ENCODE results near the gene MAP1B. TPM values are rescaled to one million over a fixed set of nuclear protein-coding genes. Genes with fewer than 3 reads are reported as not detected.

The MAP1B gene
- total and polyA plus RNA-seq, 9 of the 15 experiments (the other 6 are each of a cell fraction or from before 2014, with no cell fraction given), result 5.2 to 66.1 (median 17.3) TPM

- TF ChIP-seq ZBTB40 (IDR thresholded peaks at IDR 0.05), result peak; percentile 66
- TF ChIP-seq ZBTB40 (CRISPR knock-in tag; IDR thresholded peaks at IDR 0.05), result no peak
- TF ChIP-seq MLLT1 (IDR thresholded peaks at IDR 0.05), result no peak
- no peak for TF ChIP-seq NR0B1 (IDR thresholded peaks at IDR 0.05; ENCODE audit: partially characterized antibody)
- peak; percentile 4; the same call in 1 of the 2 replicates for TF ChIP-seq MAX (CRISPR knock-in tag; IDR thresholded peaks at IDR 0.05)
- no peak for TF ChIP-seq ELF4 (CRISPR knock-in tag; IDR thresholded peaks at IDR 0.05)
- no peak for TF ChIP-seq USF1 (CRISPR knock-in tag; IDR thresholded peaks at IDR 0.05)
- TF ChIP-seq HEY1 (CRISPR knock-in tag; IDR thresholded peaks at IDR 0.05; ENCODE audit: borderline replicate concordance), result no peak
- TF ChIP-seq TFAM (CRISPR knock-in tag; conservative IDR thresholded peaks at IDR 0.05), result no peak
- TF ChIP-seq MYNN (IDR thresholded peaks at IDR 0.05), result no peak
- TF ChIP-seq MYNN (CRISPR knock-in tag; IDR thresholded peaks at IDR 0.05), result no peak
- TF ChIP-seq TRIM24 (IDR thresholded peaks at IDR 0.05), result peak in 1 of 2 experiments; percentile 61; a peak in 2 of 4 replicates
- TF ChIP-seq DLX4 (CRISPR knock-in tag; IDR thresholded peaks at IDR 0.05), result no peak
Measured at GRCh38 chr5:72107131-72107900, at the start of gene MAP1B (continued).

Data from K562 (cell line).